OCI-LY3 (cell line): ENCODE measurements around the gene KCNJ8.

Experiments used
- H2AFZ ChIP-seq: fragments of 200-600, 300-600 bp; shearing (Covaris generic); 2 replicates; pipeline ENCODE4 v1.6.0; 2014; ENCODE audit warnings: antibody characterized with exemption, low read depth, low read length
- H3K27ac ChIP-seq: fragments of 200-600, 300-600 bp; sonication (generic); 2 replicates; pipeline ENCODE4 v1.5.1; 2014; ENCODE audit warnings: mild to moderate bottlenecking, low read length, moderate library complexity, mixed read lengths
- H3K27me3 ChIP-seq: fragments of 200-600, 300-600 bp; sonication (generic); 2 replicates; pipeline ENCODE4 v1.6.1; 2014; ENCODE audit warnings: low read depth, low read length, mixed read lengths
- H3K36me3 ChIP-seq: fragments of 200-600, 300-600 bp; sonication (generic); replicated peaks from 2 replicates; pipeline ENCODE3; 2014; ENCODE audit warnings: low read depth, low read length, mixed read lengths
- H3K4me1 ChIP-seq: fragments of 300-600, 200-600 bp; sonication (generic); 2 replicates; pipeline ENCODE4 v1.6.1; 2014; ENCODE audit warnings: low read length, mixed read lengths
- H3K4me2 ChIP-seq: fragments of 200-600, 300-600 bp; sonication (generic); 2 replicates; pipeline ENCODE4 v1.6.1; 2014; ENCODE audit warnings: low read length, mixed read lengths
- H3K4me3 ChIP-seq: fragments of 300-600, 200-600 bp; sonication (generic); 2 replicates; pipeline ENCODE4 v1.5.1; 2014; ENCODE audit warnings: antibody characterized with exemption, mild to moderate bottlenecking, low read length, moderate library complexity
- H3K79me2 ChIP-seq: fragments of 300-600, 200-600 bp; shearing (Covaris generic); 2 replicates; pipeline ENCODE4 v1.6.1; 2014; ENCODE audit warnings: mild to moderate bottlenecking, low read length, mixed read lengths
- H3K9ac ChIP-seq: fragments of 300-600, 200-600 bp; shearing (Covaris generic); 2 replicates; pipeline ENCODE4 v1.6.0; 2014; ENCODE audit warnings: mild to moderate bottlenecking, low read length, moderate library complexity
- H3K9me3 ChIP-seq: fragments of 200-600, 300-600 bp; shearing (Covaris generic); 2 replicates; pipeline ENCODE4 v1.6.1; 2014; ENCODE audit warnings: low read length, mixed read lengths; ENCODE audit not compliant: insufficient read depth
- H4K20me1 ChIP-seq: fragments of 200-600, 300-600 bp; sonication (generic); 2 replicates; pipeline ENCODE4 v1.6.1; 2016; ENCODE audit warnings: low read length, mixed read lengths; ENCODE audit not compliant: insufficient read depth
- CTCF ChIP-seq: fragments of 200-600, 300-600 bp; sonication (generic); IDR thresholded peaks from 2 replicates; pipeline ENCODE4 v1.5.1; 2014; ENCODE audit warnings: antibody characterized with exemption, low read length, low read depth
- EZH2phosphoT487 ChIP-seq: fragments of 200-600 bp; shearing (Covaris generic); IDR thresholded peaks from 2 replicates; pipeline ENCODE4 v1.6.1; 2018; ENCODE audit warnings: antibody characterized with exemption, mixed run types, low read depth

KCNJ8 gene

GRCh38 chr12:21774358-21775132 lies at the start of gene KCNJ8:
KCNJ8 (minus strand) TSS chr12:21774706; CDS start chr12:21773616, 1,090 bp downstream.
- H4K20me1 ChIP-seq, result no peaks in the 10 kb centered on the region
- peak within 1 kb of the TSS; percentile 78 for H3K4me3 ChIP-seq
- H3K27ac ChIP-seq, result no peak within 1 kb of the TSS
- H2AFZ ChIP-seq, result 0 out of 2 replicates have a peak within 1 kb of the TSS, but pooled peaks have one; percentile 13
- H3K4me2 ChIP-seq, result peak within 1 kb of the TSS; percentile 40
- no peaks in the 10 kb centered on the region for H3K4me1 ChIP-seq
- H3K36me3 ChIP-seq, result no peaks in the 10 kb centered on the region
- H3K27me3 ChIP-seq, result no peaks in the 10 kb centered on the region
- H3K79me2 ChIP-seq, result no peaks in the 10 kb centered on the region
- H3K9ac ChIP-seq, result peak within 1 kb of the TSS; percentile 39; the same call in 1 of the 2 replicates
- H3K9me3 ChIP-seq, result no peaks in the 10 kb centered on the region
- TF ChIP-seq EZH2phosphoT487, result no peak

GRCh38 chr12:21823581-21823980 lies 49.1 kb upstream of the KCNJ8 start:
- Histone ChIP-seq H2AFZ (no peak overlapping the region), H3K9me3 (no peaks in the 10 kb centered on the region), H3K27ac (no peak overlapping the region), H3K9ac (no peak overlapping the region), H3K4me3 (no peak overlapping the region), H3K4me1 (no peaks in the 10 kb centered on the region), H3K36me3 (no peaks in the 10 kb centered on the region), H3K4me2 (no peak overlapping the region), H4K20me1 (no peaks in the 10 kb centered on the region), H3K79me2 (no peaks in the 10 kb centered on the region), H3K27me3 (no peaks in the 10 kb centered on the region)
- TF ChIP-seq CTCF, result no peak
- TF ChIP-seq EZH2phosphoT487, result no peak

- no peaks in the 10 kb centered on the region for H3K36me3 ChIP-seq
- H3K4me3 ChIP-seq, result no peak overlapping the region
- no peaks in the 10 kb centered on the region for H3K9me3 ChIP-seq
- no peak overlapping the region for H3K27ac ChIP-seq
- no peak overlapping the region for H2AFZ ChIP-seq
- no peak for TF ChIP-seq CTCF
- no peak for TF ChIP-seq EZH2phosphoT487
- H3K27me3 ChIP-seq, result no peaks in the 10 kb centered on the region
- no peak overlapping the region for H3K4me2 ChIP-seq
- no peaks in the 10 kb centered on the region for H4K20me1 ChIP-seq
- no peak overlapping the region for H3K9ac ChIP-seq
- H3K79me2 ChIP-seq, result no peaks in the 10 kb centered on the region
- no peaks in the 10 kb centered on the region for H3K4me1 ChIP-seq
These were observed 45.2 kb upstream of the KCNJ8 start for GRCh38 chr12:21819678-21820077.

- Histone ChIP-seq H3K79me2 (no peaks in the 10 kb centered on the region), H3K9me3 (no peaks in the 10 kb centered on the region), H3K27me3 (no peaks in the 10 kb centered on the region), H2AFZ (no peak overlapping the region), H4K20me1 (no peaks in the 10 kb centered on the region), H3K36me3 (no peaks in the 10 kb centered on the region), H3K4me2 (no peak overlapping the region), H3K9ac (no peak overlapping the region), H3K27ac (no peak overlapping the region), H3K4me3 (no peak overlapping the region), H3K4me1 (no peaks in the 10 kb centered on the region)
- TF ChIP-seq EZH2phosphoT487 (no peak), CTCF (no peak)
These were observed 44.7 kb upstream of the KCNJ8 start for GRCh38 chr12:21819236-21819635.
